ENCODE measurements around the gene PDIA4.

GRCh38 chr7:149010451-149010850 is 17.9 kb downstream of the PDIA4 start:
- TF ChIP-seq CTCF (IDR thresholded peaks at IDR 0.05; ENCODE audit: low read length), result no peak
- TF ChIP-seq EZH2 (IDR thresholded peaks at IDR 0.05; ENCODE audit: borderline replicate concordance, low read length), result no peak

Measured in OCI-LY1 (cell line).